Stomach smooth muscle (tissue), 2 donors: ENCODE data around the gene ZDHHC19.

Source experiments
- H3K27ac ChIP-seq: one replicate; pipeline ENCODE4 v1.7.0; 2013; ENCODE audit warnings: mild to moderate bottlenecking, low read length, inconsistent platforms
- H3K27me3 ChIP-seq, 2 donors: one replicate each; pipeline ENCODE4 v1.7.0; 2013; ENCODE audit warnings: low read length in 2 of 2; ENCODE audit not compliant: insufficient read depth in 2 of 2, control insufficient read depth in 1 of 2
- H3K36me3 ChIP-seq, 2 donors: one replicate each; pipeline ENCODE4 v1.7.0; 2013; ENCODE audit warnings: low read length in 2 of 2; ENCODE audit not compliant: control insufficient read depth in 2 of 2, insufficient read depth in 2 of 2
- H3K4me1 ChIP-seq: one replicate; pipeline ENCODE4 v1.7.0; 2013; ENCODE audit warnings: low read length; ENCODE audit not compliant: control insufficient read depth, insufficient read depth
- H3K4me3 ChIP-seq, 2 donors: one replicate each; pipeline ENCODE4 v1.7.0; 2013; ENCODE audit warnings: low read length in 2 of 2
- H3K9ac ChIP-seq, 2 donors: one replicate each; pipeline ENCODE4 v1.7.0; 2013; ENCODE audit warnings: low read length in 2 of 2, mild to moderate bottlenecking in 1 of 2
- H3K9me3 ChIP-seq, 2 donors: one replicate each; pipeline ENCODE4 v1.7.0; 2013; ENCODE audit warnings: low read length in 2 of 2; ENCODE audit not compliant: control insufficient read depth in 2 of 2
- donor health status: healthy.
- donor health status: Pancreatic carcinoma.

The ZDHHC19 gene

GRCh38 chr3:196198771-196199753, 12.1 kb downstream of the ZDHHC19 start:
- no peaks in the 10 kb centered on the region for H3K27me3 ChIP-seq
- peaks cover 7% of the 10 kb centered on the region for H3K4me1 ChIP-seq
- H3K36me3 ChIP-seq = no peaks in the 10 kb centered on the region
- H3K4me3 ChIP-seq = no peak overlapping the region
- H3K27ac ChIP-seq = no peak overlapping the region
- H3K9ac ChIP-seq = no peak overlapping the region
- H3K9me3 ChIP-seq = no peaks in the 10 kb centered on the region

GRCh38 chr3:196198081-196198675, 13.0 kb downstream of the ZDHHC19 start:
- Histone ChIP-seq H3K4me1 (peaks cover 13% of the 10 kb centered on the region), H3K27me3 (no peaks in the 10 kb centered on the region), H3K4me3 (no peak overlapping the region), H3K27ac (no peak overlapping the region), H3K9ac (no peak overlapping the region), H3K9me3 (no peaks in the 10 kb centered on the region), H3K36me3 (no peaks in the 10 kb centered on the region)

DNA sequence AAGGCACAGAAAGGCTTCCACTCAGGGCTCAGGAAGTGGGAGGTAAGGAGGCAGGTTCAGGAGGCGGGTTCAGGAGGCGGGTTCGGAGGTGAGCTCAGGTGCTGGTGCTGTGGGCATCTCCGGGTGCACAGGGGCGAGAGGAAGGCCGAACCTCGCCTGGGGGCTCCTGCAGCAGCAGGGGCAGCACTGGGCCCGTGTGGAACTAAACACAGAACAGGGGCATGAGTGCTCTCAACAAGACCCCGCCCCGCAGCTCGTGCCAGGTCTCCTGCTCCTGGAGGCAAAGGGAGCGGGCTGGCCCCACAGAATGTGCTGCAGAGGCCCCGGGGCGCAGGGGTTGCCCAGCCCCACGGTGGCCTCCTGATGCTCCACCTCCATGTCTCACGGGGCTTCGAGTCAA, 13.7 kb downstream of the ZDHHC19 start:
- no peaks in the 10 kb centered on the region for H3K9me3 ChIP-seq
- H3K4me3 ChIP-seq = no peak overlapping the region
- H3K27me3 ChIP-seq = no peaks in the 10 kb centered on the region
- H3K36me3 ChIP-seq = no peaks in the 10 kb centered on the region
- peaks cover 9% of the 10 kb centered on the region for H3K4me1 ChIP-seq
- no peak overlapping the region for H3K9ac ChIP-seq
- no peak overlapping the region for H3K27ac ChIP-seq

GRCh38 chr3:196195664-196196265, 15.4 kb downstream of the ZDHHC19 start:
- H3K9me3 ChIP-seq = no peaks in the 10 kb centered on the region
- H3K36me3 ChIP-seq = no peaks in the 10 kb centered on the region
- peaks cover 6% of the 10 kb centered on the region for H3K4me1 ChIP-seq
- no peak overlapping the region for H3K9ac ChIP-seq
- H3K4me3 ChIP-seq = no peak overlapping the region
- no peaks in the 10 kb centered on the region for H3K27me3 ChIP-seq
- no peak overlapping the region for H3K27ac ChIP-seq

- no peaks in the 10 kb centered on the region for H3K36me3 ChIP-seq
- H3K9me3 ChIP-seq = no peaks in the 10 kb centered on the region
- no peak overlapping the region for H3K9ac ChIP-seq
- H3K27me3 ChIP-seq = no peaks in the 10 kb centered on the region
- H3K27ac ChIP-seq = no peak overlapping the region
- H3K4me3 ChIP-seq = no peak overlapping the region
- peaks cover 6% of the 10 kb centered on the region for H3K4me1 ChIP-seq
Measured at GRCh38 chr3:196194542-196194915, 16.7 kb downstream of the ZDHHC19 start.

DNA sequence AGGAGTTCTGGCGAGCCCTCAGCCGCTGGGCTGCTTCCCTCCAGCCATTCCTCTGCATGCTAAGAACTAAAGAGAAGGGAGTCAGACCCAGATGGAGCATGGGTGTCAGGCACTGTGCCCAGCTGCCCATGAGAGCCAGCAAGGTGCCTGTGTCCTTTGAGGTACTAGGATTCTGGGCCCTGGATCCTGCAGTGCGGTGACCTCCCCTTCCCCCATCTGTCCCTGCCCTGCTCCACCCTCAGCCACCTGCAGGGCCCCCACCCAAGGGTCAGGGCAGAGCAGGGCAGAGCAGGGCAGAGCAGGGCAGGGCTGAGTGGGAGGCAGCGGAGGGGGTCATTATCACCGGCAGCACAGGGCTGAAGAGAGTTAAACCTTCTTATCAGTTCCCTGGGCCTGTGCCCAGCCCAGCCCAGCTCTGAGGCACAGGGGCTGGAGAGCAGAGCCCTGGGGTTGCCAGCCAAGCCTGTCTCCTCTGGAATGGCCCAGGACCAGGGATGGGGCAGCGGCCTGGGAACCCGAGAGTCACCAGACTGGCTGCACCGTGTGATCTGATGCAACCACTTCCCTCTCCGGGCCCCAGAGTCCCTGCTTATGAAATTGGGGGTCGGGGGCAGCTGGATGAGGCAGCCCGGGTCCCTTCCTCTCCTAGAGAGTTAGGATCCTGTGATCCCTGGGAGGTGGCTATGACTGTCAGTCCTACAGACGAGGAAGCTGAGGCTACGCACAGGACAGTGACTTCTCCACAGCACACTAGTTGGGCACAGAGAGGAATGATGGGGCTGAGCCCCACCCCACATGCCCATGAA, 17.3 kb downstream of the ZDHHC19 start:
- H3K4me1 ChIP-seq = peaks cover 6% of the 10 kb centered on the region
- no peaks in the 10 kb centered on the region for H3K27me3 ChIP-seq
- no peak overlapping the region for H3K27ac ChIP-seq
- no peak overlapping the region for H3K9ac ChIP-seq
- H3K9me3 ChIP-seq = no peaks in the 10 kb centered on the region
- H3K36me3 ChIP-seq = no peaks in the 10 kb centered on the region
- H3K4me3 ChIP-seq = no peak overlapping the region

DNA sequence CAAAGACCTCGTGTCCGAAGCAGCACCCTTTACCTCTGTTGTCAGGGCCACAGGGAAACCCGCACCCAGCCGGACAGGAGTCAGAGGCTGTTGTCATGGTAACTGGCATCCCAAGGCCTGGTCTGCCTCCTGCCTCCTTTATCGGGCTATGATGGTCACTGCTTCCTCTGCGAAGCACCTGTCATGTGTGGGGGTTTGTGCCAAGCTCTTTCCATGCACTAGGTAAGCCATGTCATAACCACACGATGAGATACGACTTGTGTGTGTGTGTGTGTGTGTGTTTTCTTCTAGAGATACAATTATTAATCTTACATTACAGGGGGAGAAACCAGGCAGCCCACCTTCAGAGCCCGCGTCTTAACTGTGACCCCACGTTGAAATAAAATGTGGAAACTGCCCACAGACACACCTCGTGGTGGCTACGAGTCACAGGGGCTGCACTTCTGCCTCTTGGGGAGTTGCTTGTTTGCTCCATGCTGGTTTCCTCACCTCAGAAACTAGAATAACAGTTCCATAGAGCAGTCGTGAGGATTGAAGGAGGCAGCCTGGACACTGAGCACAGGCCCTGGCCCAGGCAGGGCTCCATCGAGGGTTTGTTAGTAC, 18.0 kb downstream of the ZDHHC19 start:
- no peak overlapping the region for H3K27ac ChIP-seq
- H3K9ac ChIP-seq = no peak overlapping the region
- H3K9me3 ChIP-seq = no peaks in the 10 kb centered on the region
- H3K36me3 ChIP-seq = no peaks in the 10 kb centered on the region
- no peak overlapping the region for H3K4me3 ChIP-seq
- peaks cover 6% of the 10 kb centered on the region for H3K4me1 ChIP-seq
- H3K27me3 ChIP-seq = no peaks in the 10 kb centered on the region

- Histone ChIP-seq H3K4me3 (no peak overlapping the region), H3K9ac (no peak overlapping the region), H3K4me1 (peaks cover 6% of the 10 kb centered on the region), H3K27ac (no peak overlapping the region), H3K27me3 (no peaks in the 10 kb centered on the region), H3K36me3 (no peaks in the 10 kb centered on the region), H3K9me3 (no peaks in the 10 kb centered on the region)
Measured at GRCh38 chr3:196192524-196193051, 18.6 kb downstream of the ZDHHC19 start.

- Histone ChIP-seq H3K36me3 (no peaks in the 10 kb centered on the region), H3K27me3 (no peaks in the 10 kb centered on the region), H3K9ac (no peak overlapping the region), H3K4me1 (peaks cover 6% of the 10 kb centered on the region), H3K4me3 (no peak overlapping the region), H3K27ac (no peak overlapping the region), H3K9me3 (no peaks in the 10 kb centered on the region)
Measured at GRCh38 chr3:196192036-196192523, 19.1 kb downstream of the ZDHHC19 start.
